GM19438 (cell line): ENCODE measurements around the gene MYOF.

Experiments
- ATAC-seq: cut with Tn5 transposase; IDR thresholded peaks from one replicate; pipeline ENCODE4 v1.9.1; 2021; ENCODE audit warnings: low read depth; ENCODE audit not compliant: unreplicated experiment

The MYOF gene

GRCh38 chr10:93404048-93404354, 78.1 kb downstream of the MYOF start:
- no peak for ATAC-seq

- ATAC-seq, result no peak
Observed at GRCh38 chr10:93403152-93404047, 78.7 kb downstream of the MYOF start.

GRCh38 chr10:93402192-93402591, 79.9 kb downstream of the MYOF start:
- no peak for ATAC-seq

- no peak for ATAC-seq
Observed at GRCh38 chr10:93398528-93398927, 83.6 kb downstream of the MYOF start.

- ATAC-seq, result no peak
Observed at GRCh38 chr10:93397020-93397419, 85.1 kb downstream of the MYOF start.

- ATAC-seq, result no peak
Observed at GRCh38 chr10:93393211-93393610, 88.9 kb downstream of the MYOF start.

- ATAC-seq, result no peak
Observed at GRCh38 chr10:93392121-93392520, 90.0 kb downstream of the MYOF start.

- ATAC-seq, result no peak
Observed at GRCh38 chr10:93390306-93391090, 91.6 kb downstream of the MYOF start.

- no peak for ATAC-seq
Observed at GRCh38 chr10:93386631-93387369, 95.3 kb downstream of the MYOF start.

- ATAC-seq, result no peak
Observed at GRCh38 chr10:93385345-93385744, 96.8 kb downstream of the MYOF start.

- no peak for ATAC-seq
Observed at GRCh38 chr10:93384006-93384405, 98.1 kb downstream of the MYOF start.

- ATAC-seq, result no peak
Observed at GRCh38 chr10:93383562-93383981, 98.6 kb downstream of the MYOF start.

GRCh38 chr10:93379731-93380575, 102.2 kb downstream of the MYOF start:
- ATAC-seq, result no peak

GRCh38 chr10:93378997-93379730, 103.0 kb downstream of the MYOF start:
- no peak for ATAC-seq

- ATAC-seq, result no peak
Observed at GRCh38 chr10:93378039-93378438, 104.1 kb downstream of the MYOF start.

- no peak for ATAC-seq
Observed at GRCh38 chr10:93376372-93377293, 105.5 kb downstream of the MYOF start.

GRCh38 chr10:93370961-93371360, 111.2 kb downstream of the MYOF start:
- ATAC-seq, result no peak

GRCh38 chr10:93369588-93370164, 112.5 kb downstream of the MYOF start:
- no peak for ATAC-seq
